NCI-H748 (cell line): ENCODE measurements around the gene PNMA8B.

ENCODE experiments used
- DNase-seq: peaks from one replicate; lab custom pipeline; 2025; ENCODE audit not compliant: unreplicated experiment; lab: John Stamatoyannopoulos, UW

The PNMA8B gene

GRCh38 chr19:46487802-46488445 lies 7.7 kb downstream of the PNMA8B start:
- DNase-seq = peak; percentile 77

GRCh38 chr19:46487178-46487801 lies 8.4 kb downstream of the PNMA8B start:
- no peak for DNase-seq

GRCh38 chr19:46486358-46486757 lies 9.3 kb downstream of the PNMA8B start:
- DNase-seq = no peak

- no peak for DNase-seq
Observed at GRCh38 chr19:46484656-46485055, 11.0 kb downstream of the PNMA8B start.

- no peak for DNase-seq
Observed at GRCh38 chr19:46482631-46483030, 13.0 kb downstream of the PNMA8B start.

GRCh38 chr19:46481947-46482346 lies 13.7 kb downstream of the PNMA8B start:
- DNase-seq = no peak

- no peak for DNase-seq
Observed at GRCh38 chr19:46481223-46481848, 14.3 kb downstream of the PNMA8B start.

GRCh38 chr19:46480415-46480814 lies 15.3 kb downstream of the PNMA8B start:
- no peak for DNase-seq

- peak; percentile 87 for DNase-seq
Observed at GRCh38 chr19:46478356-46478986, 17.2 kb downstream of the PNMA8B start.

GRCh38 chr19:46475986-46476385 lies 19.7 kb downstream of the PNMA8B start:
- DNase-seq = no peak

- DNase-seq = no peak
Observed at GRCh38 chr19:46474211-46474610, 21.5 kb downstream of the PNMA8B start.

- DNase-seq = no peak
Observed at GRCh38 chr19:46472592-46472991, 23.1 kb downstream of the PNMA8B start.

- DNase-seq = no peak
Observed at GRCh38 chr19:46471811-46472543, 23.7 kb downstream of the PNMA8B start.

- peak; percentile 99 for DNase-seq
Observed at GRCh38 chr19:46471116-46471733, 24.4 kb downstream of the PNMA8B start, which contains the start of gene PNMA8A. Gene PNMA8A, minus strand, starts transcription at chr19:46471563. Its CDS starts 528 bp downstream, at chr19:46471035.

GRCh38 chr19:46470376-46470775 lies 25.3 kb downstream of the PNMA8B start:
- no peak for DNase-seq

GRCh38 chr19:46469541-46470185 lies 26.0 kb downstream of the PNMA8B start:
- no peak for DNase-seq

GRCh38 chr19:46466536-46467196 lies 29.0 kb downstream of the PNMA8B start:
- no peak for DNase-seq

- no peak for DNase-seq
Observed at GRCh38 chr19:46463516-46463915, 32.2 kb downstream of the PNMA8B start.

GRCh38 chr19:46461537-46461936 lies 34.1 kb downstream of the PNMA8B start:
- DNase-seq = no peak

- DNase-seq = no peak
Observed at GRCh38 chr19:46460981-46461380, 34.7 kb downstream of the PNMA8B start.
